HUDEP-2 (cell line): ENCODE measurements around the gene SDR42E1.

ENCODE experiments used
- DNase-seq, 76 experiments: peaks; one replicate each; lab custom pipeline; 2025; ENCODE audit not compliant: unreplicated experiment in 76 of 76; lab: John Stamatoyannopoulos, UW

SDR42E1 gene

GRCh38 chr16:82011199-82011641 lies at the start of gene SDR42E1:
Gene SDR42E1, minus strand, starts transcription at chr16:82011470. Its CDS starts 10,612 bp downstream, at chr16:82000858.
- no peak for DNase-seq

- no peak for DNase-seq
Measured at GRCh38 chr16:82059983-82060421, 48.7 kb upstream of the SDR42E1 start.

- DNase-seq: no peak
Measured at GRCh38 chr16:82059161-82059982, 48.1 kb upstream of the SDR42E1 start.

- DNase-seq: no peak
Measured at GRCh38 chr16:82056550-82056896, 45.3 kb upstream of the SDR42E1 start.

GRCh38 chr16:82055728-82056549 lies 44.7 kb upstream of the SDR42E1 start:
- DNase-seq: no peak

- no peak for DNase-seq
Measured at GRCh38 chr16:82055117-82055516, 43.8 kb upstream of the SDR42E1 start.

GRCh38 chr16:82051656-82052055 lies 40.4 kb upstream of the SDR42E1 start:
- DNase-seq: no peak

- DNase-seq: no peak
Measured at GRCh38 chr16:82050909-82051357, 39.7 kb upstream of the SDR42E1 start.

- DNase-seq: no peak
Measured at GRCh38 chr16:82050506-82050905, 39.2 kb upstream of the SDR42E1 start.

- DNase-seq: no peak
Measured at GRCh38 chr16:82049484-82049883, 38.2 kb upstream of the SDR42E1 start.

GRCh38 chr16:82047787-82048186 lies 36.5 kb upstream of the SDR42E1 start:
- DNase-seq: no peak

- no peak for DNase-seq
Measured at GRCh38 chr16:82047374-82047773, 36.1 kb upstream of the SDR42E1 start.

- DNase-seq: no peak
Measured at GRCh38 chr16:82046941-82047340, 35.7 kb upstream of the SDR42E1 start.

- no peak for DNase-seq
Measured at GRCh38 chr16:82046541-82046940, 35.3 kb upstream of the SDR42E1 start.

GRCh38 chr16:82045465-82045864 lies 34.2 kb upstream of the SDR42E1 start:
- no peak for DNase-seq

GRCh38 chr16:82044585-82044911 lies 33.3 kb upstream of the SDR42E1 start:
- no peak for DNase-seq

- no peak for DNase-seq
Measured at GRCh38 chr16:82043680-82044584, 32.7 kb upstream of the SDR42E1 start.

- no peak for DNase-seq
Measured at GRCh38 chr16:82042846-82043245, 31.6 kb upstream of the SDR42E1 start.

- no peak for DNase-seq
Measured at GRCh38 chr16:82042144-82042543, 30.9 kb upstream of the SDR42E1 start.

- no peak for DNase-seq
Measured at GRCh38 chr16:82041542-82041941, 30.3 kb upstream of the SDR42E1 start.

GRCh38 chr16:82040296-82040695 lies 29.0 kb upstream of the SDR42E1 start:
- no peak for DNase-seq
